Epidermal melanocyte (primary cell): Measurements from ENCODE around the gene APOC1.

ENCODE experiments used
- DNase-seq: peaks from one replicate; pipeline ENCODE4 v3.0.0; 2011; ENCODE audit warnings: low spot score; ENCODE audit not compliant: insufficient read length

APOC1 gene

DNA sequence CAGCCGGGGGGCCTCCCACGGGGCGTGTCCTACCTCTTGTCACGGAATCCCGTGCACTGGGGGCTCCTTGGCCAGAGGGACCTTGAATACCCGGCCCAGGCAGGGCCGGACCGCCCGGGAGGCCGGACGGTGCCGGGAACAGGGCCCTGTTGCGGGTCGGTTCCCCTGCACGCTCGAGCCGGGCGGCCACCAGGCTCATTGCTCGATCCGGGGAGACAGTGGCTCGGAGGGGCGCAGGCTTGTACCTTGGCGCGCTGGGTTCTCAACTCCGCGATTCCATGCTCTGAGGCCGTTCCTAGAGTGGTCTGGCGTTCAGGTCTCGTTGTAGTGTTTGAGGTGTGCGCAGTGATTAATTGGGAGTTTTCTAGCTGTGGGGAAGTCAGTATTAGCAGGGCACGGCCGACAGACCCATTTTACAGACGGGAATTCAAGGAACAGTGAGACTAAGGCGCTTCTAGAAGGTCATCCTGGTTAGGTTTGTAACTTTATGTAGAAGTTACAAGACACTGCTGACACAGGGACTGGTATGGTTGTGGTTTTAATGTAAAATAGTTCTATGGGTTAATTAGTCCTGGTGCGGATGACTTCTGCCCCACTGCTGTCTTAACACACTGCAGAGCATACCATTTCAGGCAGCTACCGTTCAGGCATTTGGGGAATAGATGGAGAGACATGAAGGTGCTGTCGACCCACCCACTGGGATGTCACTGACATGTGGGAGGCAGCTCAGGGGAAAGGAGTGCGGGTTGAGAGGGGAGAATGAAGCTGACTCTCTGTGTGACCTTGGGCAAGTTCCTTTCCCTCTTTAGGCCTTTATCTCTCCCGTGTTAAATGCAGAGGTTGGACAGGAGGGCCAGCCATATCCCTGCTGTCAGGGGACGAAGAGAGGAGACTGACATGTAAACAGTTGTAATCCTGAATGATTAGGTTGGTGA, 41.4 kb downstream of the APOC1 start:
- DNase-seq, result no peak

- no peak for DNase-seq
Measured at GRCh38 chr19:44957526-44957925, 43.1 kb downstream of the APOC1 start.

GRCh38 chr19:44958090-44958489, 43.7 kb downstream of the APOC1 start:
- no peak for DNase-seq

DNA sequence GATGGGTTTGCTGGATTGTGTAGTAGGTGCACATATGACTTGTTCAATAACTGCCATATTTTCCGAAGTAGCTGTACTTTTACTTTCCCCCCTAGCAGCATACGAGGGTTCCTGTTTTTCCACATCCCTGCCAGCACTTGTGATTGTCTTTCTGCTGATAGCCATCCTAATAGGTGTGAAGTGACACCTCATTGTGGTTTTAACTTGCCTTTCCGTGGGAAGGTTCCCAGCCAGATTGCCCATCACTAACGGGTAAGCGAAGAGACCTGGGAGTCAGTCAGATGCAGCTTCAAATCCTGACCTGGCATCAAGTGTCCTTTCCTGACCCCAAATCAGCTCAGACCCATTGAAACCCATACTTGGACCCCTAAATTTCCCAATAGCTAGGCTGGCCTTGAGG, 45.3 kb downstream of the APOC1 start:
- no peak for DNase-seq

DNA sequence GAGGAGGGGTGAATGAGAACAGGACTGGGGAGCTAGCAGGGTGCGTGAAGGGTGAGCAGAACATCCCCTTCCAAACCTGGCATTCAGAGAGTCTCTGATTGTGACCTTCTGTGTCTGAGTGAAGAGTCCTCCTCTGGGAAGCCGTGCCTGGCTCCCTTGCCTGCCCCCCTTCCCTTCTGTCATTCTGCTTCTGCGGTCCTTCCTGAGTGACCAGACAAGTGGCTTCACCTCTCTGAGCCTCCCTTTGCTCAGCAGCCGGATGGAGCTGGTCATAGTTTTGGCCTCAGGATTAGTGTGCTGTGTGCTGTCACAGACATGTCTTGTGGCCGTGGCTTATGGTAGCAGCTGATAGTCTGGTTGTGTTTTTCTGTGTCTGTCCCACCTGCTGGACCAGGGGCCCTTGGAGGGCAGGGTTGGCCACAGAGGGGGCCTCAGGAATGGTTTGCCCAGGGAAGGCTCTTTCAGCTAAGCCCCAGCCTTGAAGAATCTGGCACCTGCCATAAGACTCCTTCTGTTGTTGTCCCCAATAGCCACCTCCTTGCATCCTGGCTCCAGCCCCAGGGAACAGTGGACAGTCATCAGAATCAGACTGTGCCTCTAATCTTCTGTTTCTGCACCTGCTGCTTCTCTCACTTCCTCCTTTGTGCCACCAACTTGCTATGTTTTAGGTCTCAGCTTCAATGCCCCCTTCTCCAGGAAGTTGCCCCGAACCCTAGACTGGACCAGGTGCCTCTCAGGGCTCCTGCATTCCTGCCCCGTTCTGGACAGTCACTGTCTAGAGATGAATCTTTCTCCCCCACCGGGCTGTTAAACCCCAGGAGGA, 46.7 kb downstream of the APOC1 start:
- no peak for DNase-seq

- no peak for DNase-seq
Measured at GRCh38 chr19:44961821-44962220, 47.4 kb downstream of the APOC1 start.

DNA sequence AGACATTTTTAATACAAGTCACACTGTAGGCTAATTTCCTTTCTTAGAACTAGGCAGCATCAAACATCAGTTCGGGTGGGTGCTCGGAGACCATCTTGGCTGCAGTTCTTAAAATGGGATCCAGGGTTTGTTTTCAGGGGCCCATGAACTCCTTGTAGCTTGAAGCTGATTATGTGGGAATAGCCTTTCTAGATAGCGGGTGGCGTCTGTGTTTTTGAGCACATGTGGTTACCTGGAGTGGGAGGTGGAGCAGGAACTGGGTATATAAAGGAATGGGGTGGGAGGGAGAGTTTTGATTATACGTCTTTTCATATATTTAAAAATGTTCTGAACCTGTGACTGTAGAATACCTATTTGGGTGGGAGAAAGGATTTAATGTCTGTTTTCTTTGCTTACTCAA, 53.7 kb downstream of the APOC1 start:
- DNase-seq, result no peak

- no peak for DNase-seq
Measured at GRCh38 chr19:44968670-44969069, 54.3 kb downstream of the APOC1 start.
